Tongue (tissue), 2 donors: ENCODE data around the gene SH3RF3. TPM values are rescaled to one million over a fixed set of nuclear protein-coding genes. Genes with fewer than 3 reads are reported as not detected.

Experiments
- DNase-seq: peaks from one replicate; pipeline ENCODE4 v3.0.0-alpha.2; 2015
- total RNA-seq: library from RNA; depleted of rRNA; stranded (reverse); fragments of >200 nt; gene quantifications from one replicate; pipeline ENCODE4 v1.2.3, GENCODE V29; 2014

The SH3RF3 gene
- total RNA-seq, 1 donor from 2014 or later: 10.1 TPM

DNA sequence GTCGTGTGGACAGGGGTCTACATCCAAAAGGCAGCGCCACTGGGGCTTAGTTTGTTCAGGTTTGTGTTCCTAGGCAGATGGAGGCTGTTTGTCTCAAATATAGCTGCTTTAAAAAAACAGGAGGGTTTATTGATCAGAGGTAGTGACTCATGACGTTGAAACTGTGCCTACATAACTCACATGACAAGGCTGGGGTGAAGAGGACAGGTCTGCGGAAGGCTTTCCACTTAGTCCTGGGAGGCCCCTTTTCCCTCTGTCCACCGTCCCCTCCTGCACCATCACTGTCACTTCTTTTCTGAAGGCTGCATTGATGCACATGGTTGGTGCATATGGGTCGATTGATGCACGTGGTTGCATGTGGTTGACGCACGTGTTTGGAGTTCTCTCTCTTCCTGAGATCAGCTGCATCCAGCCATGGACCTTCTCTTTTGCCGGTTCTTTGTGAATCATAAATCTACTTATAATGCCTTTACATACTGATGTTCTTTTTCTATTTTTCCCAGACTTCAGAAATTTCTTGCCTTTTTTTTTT is 10.9 kb downstream of the SH3RF3 start:
- DNase-seq: no peak

DNA sequence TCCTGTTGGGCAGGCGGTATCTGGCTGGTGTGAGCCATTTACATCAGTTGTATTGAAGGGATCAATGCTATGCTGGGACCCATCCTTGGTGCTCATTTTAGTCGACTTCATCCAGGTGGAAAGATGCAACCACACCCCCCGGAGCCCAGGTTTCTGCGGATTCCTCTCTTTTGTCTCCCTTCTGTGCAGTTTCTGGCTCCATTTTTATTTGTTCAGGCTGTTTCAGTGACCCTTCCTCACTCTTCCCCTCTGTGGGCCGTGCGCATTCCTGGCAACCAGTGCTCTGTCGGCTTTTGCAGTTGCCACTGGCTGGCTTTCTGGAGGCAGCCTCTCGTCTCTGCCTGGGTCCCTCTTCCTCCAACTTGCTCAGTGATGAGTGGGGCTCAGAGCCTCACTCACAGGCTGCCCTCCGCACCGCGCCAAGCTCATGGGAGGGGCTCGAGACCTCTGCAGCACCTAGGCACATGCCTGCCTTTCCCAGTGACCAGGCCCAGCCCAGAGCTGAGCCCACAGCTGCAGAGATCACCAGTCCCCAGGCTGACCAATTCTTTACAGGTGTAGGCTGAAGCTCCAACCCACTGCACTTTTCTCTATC is 12.1 kb downstream of the SH3RF3 start:
- no peak for DNase-seq

DNA sequence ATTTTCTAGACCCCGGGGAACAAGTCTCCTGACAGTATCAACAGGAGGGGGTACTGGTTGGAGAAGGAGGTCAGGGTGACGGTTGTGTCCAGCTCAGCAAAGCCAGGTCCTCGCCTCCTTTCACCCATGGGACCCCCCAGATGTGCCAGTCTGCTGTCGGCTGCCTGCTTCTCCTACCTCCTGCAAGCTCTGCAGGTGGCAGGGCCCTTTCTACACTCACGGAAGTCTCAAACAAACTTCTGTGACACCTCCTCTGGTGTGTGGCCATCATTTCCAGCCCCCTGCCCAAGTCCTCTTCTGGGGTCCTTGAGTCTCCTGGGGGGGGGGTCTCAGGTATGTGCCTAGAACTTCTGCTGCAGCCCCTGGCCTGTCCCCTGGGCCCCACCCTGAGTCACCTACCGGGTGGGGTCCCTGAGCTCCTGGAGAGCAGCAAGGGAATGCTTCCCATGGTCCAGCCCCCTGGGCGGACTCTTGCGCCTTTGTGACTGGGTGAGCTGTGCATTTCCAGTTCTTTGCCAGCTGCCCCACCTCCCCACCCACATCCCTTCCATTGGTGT is 12.8 kb downstream of the SH3RF3 start:
- DNase-seq: no peak

DNA sequence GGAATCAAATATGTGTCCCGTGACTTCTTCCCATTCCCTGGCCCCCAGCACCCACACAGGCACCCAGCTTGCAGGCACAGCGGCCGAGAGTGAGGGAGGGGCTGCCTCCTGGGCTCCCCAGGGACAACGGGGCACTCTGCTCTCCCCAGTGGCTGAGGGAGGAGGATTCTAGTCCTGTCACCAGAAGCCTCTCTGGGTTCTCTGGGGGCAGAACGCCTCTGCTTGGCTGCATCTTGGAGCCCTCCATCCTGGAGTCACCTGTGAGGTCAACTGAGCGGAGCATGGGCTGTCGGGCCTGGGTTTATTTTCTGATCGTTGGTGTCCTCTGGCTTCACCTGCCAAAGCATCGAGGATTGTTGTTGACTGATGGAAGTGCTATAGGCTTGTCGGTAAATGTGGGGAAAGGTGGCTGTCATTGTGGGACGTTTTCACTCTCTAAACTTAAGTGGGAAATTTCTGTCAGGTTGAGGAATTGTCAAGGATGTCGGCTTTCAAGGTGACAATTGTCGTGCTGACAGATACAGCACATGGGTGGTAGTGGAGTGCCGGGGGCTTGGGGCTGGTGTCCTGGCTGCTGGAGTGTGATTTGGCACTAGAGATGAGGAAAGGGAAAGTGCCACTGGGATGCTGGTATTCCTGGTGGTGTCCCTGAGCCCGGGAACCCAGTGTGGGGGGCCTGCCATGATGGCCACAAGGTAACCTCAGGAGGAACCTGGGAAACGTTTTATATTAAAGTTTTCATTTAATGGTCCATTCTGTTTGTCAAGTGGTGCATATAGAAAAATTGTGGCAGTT is 13.6 kb downstream of the SH3RF3 start:
- no peak for DNase-seq

DNA sequence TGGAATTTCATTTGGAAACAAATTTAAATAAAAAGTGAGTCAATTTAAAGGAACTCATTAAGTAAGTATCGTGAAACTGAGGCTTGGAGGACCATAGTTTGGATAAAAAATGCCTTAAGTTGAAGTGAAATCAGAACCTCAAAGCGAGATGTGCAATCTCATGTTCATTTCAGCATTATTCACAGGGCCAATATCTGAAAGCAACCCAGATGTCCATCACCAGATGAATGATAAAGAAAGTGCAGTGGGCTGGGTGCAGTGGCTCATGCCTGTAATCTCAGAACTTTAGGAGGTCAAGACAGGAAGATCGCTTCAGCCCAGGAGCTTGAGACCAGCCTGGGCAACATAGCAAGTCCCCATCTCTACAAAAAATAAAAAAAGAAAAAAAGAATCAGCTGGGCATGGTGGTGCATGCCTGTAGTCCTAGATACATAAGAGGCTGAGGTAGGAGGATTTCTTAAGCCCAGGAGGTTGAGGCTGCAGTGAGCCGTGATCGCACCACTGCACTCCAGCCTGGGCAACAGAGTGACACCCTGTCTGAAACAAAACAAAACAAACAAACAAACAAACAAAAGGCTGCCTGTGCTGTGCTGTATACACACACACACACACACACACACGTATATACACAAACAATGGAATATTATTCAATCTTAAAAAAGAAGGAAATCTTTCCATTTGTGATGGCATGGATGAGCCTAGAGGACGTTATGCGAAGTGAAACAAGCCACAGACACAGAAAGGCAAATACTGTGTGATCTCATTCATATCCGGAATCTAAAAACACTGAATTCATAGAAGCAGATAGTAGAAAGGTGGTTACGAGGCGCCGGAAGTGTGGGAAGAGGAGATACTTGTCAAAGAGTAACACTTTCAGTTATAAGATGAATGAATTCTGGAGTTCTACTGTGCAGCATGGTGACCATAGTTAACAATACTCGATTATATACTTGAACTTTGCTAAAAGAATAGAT is 14.5 kb downstream of the SH3RF3 start:
- DNase-seq: no peak

DNA sequence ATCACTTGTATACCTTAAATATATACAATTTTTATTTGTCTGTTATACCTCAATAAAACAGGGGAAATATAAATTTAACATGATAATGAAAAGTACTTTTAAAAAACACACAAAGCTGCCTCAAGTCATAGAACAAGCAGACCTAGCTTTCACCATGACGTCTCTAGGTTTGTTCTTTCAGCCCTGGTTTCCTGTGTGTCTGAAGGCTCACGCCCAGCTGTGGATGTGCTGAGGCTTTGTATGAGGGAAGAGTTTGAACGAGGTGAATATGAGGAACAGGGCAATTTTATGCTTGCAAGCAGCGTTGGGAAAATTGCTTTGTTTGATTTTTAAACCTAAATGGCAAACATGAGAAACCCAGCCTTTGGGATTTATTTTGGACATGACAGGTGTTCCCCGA is 15.3 kb downstream of the SH3RF3 start:
- DNase-seq: no peak

DNA sequence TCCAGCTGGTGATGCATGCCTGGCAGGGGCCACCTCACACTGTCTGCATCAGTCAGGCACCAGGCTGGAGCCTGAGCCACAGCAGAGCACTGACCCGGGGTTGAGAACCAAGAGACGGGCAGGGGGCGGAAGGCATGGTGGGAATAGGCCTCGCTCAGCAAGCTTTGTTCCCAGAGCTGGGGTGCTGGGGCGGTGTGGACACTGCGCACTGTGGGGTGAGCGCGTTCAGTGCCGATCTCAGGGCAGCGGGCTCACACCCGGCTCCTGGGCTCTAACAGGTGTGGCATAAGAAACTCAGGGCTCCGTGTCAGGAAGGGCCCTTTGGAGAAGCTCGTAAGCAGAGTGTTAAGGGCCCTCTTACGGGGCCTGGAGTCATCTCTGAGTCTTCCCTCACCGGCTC is 15.7 kb downstream of the SH3RF3 start:
- DNase-seq: no peak

DNA sequence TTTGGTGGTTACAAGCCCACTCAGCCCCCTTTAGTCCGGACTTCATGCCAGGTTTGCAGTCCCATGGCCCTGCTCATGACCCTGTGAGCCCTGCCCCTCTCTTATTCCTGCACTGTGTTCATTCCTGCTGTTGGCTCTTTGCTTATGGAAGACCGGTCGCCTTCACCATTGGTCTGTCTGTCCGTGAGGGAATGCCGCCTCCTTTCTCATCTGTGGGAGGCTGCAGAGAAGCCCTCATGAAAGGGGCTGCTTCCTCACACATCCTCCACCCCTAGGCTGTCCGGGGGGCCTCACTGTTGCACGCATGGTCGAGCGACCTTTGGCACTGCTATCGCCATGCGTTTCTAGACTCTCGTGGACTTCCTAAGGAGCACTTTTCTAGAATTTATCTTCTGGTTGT is 16.3 kb downstream of the SH3RF3 start:
- no peak for DNase-seq

DNA sequence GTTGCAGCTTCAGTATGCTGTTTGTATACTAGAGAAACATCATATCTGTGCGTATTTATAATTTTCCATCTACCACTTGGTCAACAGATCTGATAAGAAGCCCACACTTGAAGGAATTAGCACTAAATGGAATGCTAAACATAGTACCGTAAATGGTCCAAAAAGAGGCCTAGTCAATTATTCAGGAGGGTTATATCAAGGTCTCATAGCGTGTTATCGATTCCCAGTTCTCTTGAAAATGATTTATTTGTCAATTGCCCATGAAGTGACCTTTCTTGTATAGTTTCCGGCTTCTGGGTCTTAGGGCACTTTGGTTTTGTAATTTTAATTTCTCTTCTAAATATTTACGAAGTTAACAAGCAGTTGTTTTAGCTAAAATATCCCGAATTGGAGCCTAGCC is 18.4 kb downstream of the SH3RF3 start:
- no peak for DNase-seq

DNA sequence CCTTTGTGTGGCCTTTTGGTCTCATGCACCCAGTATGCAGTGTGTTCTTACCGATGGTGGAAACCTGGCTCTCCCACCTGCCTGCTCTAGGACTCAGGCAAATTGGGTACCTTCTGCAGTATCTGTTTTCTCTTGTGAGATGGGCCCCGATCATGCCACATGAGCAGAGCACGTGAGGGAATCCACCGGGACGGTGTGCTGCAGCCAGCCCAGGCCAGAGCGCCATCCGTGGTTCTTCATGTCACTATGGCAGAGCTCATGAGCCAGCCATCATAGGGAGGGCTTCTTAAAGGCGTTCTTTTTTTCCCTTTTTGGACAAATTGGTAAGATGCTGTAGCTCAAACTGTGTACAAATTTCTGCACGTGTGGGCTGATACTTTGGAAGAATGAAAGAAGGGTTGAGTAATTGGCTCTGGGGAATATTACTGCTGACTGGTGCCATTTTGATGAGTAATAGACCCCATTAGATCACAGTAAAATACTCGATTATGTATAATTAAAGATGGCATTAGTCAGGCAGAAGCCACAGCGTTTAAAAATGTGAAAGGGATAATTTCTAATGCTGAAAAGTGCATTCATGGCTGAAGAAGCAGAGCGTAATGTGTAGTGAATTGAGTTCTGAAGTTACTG is 19.2 kb downstream of the SH3RF3 start:
- no peak for DNase-seq

DNA sequence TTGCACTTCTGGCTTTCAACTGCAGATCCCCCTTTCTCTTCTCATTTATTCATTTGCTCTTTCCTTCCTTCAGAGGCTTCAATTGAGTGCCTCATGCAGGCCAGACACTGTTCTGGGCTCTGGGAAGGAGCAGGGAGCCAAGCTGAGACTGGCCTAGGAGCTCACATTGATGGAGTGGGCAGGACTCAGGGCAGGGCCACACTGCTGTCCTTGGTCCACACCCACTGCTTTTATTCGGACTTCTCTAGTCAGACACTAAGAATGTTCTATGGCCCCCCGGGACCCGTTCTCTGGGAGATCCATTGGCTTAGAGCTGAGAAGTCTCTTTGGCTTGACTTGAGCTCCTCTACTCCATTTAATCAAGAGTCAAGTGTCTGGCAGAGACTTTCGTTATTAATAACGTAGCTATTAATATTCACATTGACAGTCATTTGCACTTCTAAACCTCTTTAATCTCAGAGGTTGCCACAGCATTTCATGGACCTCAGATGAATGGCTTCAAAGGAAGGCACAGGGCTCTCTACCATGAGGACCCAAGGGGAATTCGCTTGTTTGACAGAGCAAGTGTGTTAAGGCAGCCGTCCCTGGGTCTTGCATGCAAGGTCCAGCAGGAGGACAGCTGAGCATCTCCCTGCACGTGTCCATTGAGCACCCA is 20.1 kb downstream of the SH3RF3 start:
- peak; percentile 57 for DNase-seq

DNA sequence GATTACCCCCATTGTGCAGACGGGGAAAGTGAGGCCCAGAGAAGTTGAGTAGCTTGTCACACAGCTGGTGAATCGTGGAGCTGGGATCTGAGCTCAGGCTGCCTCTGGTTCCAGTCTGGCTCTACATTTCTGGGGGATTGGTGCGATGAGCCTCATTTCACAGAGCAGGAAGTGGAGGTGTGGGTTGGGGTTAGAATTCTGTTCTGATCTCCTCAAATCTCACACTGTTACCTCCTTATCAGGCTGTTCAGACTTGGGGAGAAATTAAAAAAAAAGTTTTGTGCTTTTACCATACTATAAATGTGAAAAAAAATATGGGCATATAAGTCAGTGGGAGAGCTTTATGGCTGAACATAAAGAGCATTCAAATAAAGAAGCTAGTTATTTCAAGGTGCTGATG is 21.6 kb downstream of the SH3RF3 start:
- no peak for DNase-seq

DNA sequence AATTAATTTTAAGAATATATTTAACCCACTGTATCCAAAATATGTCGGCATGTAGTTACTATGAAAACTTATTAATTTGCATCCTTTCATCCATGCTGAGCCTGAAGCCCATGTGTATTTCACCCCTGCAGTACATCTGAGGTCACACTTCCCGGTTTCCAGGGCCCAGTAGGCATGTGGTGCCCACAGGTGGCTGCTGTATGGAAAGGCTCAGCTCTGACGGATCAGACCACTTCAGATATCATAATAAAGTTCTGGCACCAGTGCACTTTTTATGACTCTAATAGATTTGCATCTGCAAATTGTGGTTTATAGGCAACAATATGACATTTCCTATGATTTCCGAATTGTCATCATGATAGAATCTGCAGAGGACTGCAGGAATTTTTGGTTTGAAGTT is 22.5 kb downstream of the SH3RF3 start:
- DNase-seq: no peak

DNA sequence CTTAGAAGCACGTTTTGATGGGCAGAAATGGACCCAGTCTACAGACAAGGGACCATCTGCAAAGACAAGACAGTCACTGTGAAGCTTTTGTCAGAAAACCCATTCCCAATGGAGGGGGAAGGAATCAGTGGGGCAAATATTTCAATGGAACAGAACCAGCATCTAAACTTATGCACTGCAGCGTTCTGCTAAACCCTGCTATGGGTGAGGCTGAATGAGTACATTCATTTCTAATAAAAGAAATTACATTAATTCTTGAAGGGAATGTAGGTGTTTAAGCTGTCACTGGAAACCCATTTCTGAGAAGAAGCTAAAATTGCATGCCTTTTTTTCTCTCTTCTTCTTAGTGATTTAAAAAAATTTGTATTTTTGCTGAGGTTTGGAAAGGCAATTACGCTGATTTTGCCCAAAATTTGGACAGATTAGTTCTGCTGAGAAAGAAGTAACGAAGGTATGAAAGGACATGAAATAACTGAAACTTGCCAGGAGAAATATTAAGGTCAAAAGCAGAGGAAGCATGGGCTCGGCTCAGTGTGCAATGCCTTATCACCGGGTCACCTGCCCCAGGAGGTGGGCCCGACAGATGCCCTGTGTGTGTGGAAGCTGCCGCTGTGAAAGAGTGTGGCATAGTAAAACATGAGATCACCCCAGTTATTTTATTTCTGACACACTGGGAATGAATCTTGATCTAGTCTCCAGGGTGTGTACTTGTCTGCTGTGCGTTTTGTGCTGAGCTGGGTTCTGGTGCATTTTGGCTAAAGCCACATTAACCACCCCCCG is 24.2 kb downstream of the SH3RF3 start:
- DNase-seq: no peak

DNA sequence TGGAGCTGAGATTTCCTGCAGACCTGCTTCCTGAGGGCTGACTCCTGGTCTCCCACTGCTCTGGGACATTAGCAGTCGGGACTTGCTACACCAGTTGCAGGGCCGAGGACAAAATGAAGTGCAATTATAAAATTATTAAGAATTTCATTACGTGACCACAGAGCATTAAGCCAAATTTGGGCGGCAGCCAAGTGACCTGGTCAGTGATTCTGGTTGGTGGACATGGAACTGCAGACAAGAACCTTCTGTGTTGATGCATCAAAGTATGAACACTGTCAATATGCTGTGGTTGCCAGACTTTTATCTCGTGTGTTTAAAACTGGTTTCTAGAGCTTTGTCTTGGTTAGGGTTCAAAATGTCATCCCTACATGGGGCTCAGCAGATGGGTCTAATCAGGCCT is 24.8 kb downstream of the SH3RF3 start:
- no peak for DNase-seq

DNA sequence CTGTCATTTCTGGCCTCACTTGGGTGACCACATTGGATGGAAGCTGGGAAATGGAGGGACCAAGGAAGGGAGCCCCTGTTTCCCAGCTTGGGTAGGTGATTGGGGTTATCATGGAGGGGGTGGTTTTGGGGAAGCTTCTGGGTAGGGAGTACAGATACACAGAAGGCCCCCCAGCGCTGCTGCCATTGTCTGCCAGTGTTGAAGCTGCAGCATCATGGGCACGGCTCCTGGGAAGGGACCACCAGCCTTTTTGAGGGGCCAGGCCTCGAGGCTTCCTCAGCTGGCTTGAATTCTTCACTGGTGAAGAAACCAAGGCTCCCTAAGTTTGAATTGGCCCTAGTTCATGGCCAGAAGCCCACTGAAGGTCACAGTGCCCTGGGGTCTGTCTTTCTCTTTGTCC is 25.2 kb downstream of the SH3RF3 start:
- DNase-seq: no peak

DNA sequence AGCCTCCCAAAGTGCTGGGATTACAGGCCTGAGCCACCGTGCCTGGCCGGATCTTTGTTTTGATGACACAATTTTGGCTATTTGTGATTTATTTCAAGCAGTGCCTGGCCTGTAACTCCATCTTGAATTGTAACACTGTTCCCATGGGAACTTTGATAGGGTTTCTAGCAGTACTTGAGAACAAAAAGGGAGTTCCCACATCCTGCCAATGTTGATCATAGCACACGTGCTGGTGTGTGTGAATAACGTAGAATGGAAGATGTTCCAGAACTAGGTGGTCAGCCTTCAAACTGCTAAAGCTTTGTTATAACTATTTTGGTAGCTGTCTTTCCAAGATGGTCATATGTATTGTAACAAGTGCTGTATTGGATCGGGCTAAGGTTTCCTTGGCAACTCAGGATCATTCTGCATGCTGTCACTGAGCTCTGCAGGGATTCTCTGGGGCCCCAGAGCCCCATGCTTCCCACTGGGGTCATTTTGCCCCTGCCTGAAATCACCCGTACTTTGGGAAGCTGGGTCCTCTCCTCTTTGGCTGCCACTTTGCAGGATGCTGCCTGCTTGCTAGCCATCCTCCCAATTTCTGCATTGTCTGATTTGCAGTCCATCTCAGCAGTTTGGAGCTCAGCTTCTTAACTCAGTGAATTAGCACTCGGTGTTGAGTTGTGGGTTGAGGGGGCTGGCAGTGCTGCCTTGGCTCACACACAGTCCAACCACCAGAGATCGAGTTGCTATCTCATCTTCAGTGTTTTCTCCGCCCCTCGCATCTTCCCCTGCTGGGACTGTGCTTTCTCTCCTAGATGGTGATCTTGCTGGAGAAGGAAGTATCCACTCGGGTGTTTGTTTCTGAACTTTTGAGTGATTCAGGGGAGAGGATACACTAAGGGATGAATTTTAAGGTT is 26.8 kb downstream of the SH3RF3 start:
- DNase-seq: no peak

DNA sequence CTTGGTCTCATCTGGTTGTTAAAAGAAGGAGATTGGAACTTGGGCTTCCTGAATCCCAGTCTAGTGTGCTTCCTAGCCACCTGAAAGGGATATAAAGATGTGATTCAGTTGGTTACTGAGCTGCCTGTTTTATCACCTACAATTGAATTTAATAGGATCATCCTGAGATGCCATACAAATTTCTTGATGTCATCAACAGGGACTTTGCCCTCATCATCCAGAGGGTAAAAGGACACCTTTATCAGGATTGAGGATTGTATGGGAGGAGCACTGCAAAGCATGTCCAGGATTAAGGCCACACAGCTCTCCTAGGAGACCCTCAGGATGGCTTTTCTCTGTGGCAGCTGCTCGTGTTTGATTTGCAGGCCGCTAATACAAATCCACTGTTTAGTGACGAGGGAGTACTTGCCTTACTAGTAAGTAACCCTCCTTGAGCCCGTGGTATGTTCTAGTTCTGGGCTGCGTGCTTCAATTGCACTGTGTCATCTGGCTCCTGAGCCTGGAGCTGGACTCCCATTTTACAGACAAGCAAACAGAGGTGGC is 28.6 kb downstream of the SH3RF3 start:
- DNase-seq: no peak

DNA sequence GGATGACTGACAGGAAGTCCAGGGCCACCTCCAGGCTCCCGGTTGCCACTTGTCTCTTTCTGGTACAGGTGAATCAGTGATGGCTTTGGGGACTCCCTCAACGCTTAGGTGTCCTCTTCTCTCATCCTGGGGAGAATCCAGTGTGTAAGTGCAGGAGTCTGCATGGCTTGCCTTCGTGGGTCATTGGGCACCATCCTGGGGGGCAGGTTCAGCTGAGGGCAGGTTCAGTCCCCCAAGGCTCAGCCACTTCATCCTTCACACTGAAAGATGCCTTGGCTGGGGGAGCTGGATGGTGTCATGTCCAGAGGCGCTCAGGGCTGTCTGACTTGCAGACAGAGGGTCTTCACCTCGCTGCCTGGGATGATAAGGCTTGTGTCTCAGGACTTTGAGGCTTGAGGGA is 29.2 kb downstream of the SH3RF3 start:
- DNase-seq: no peak
